Astrocyte of the spinal cord (primary cell): ENCODE data around the gene SLC38A3.
A peak's percentile ranks its signal among the peaks of the same experiment; 100 is the strongest.
"Not testable (repeated sequence)": the region's sequence is repeated elsewhere in the genome, so short reads cannot be mapped to it uniquely, and the experiment has no call there.

Experiments used
- DNase-seq: peaks from one replicate; pipeline ENCODE4 v3.0.0; 2011; ENCODE audit warnings: low read depth, low spot score
- H3K4me3 ChIP-seq: 2 replicates; pipeline ENCODE4 v1.5.1; 2011; ENCODE audit warnings: low read depth, mild to moderate bottlenecking, low read length, moderate library complexity
- CTCF ChIP-seq: IDR thresholded peaks from 2 replicates; pipeline ENCODE4 v1.5.1; 2012; ENCODE audit warnings: low read depth, mild to moderate bottlenecking, low read length, inconsistent platforms
- in situ Hi-C: cut with HindIII; loops from 2 replicates; pipeline ENCODE4 v1.10.0; 2017; ENCODE audit warnings: low sequenced_read_pairs

The SLC38A3 gene

DNA sequence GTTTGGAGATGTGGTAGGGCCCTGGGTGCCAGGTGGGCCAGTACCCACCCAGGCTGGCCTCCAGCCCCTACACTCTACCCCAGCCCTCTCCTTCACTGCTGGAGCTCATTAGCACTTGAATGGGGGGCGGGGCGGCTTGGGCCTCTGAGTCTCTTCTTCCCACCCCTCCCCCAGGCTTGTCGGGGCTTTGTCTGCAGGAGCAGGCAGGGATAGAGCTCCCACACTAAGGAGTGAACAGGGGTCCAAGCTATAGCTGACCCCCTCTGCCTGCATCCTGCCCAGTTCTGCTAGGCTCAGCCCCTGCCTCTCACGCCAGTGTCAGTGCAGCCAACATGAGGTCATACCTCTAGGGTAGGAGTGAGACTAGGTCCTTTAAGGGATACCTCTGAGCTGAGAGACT lies 36.1 kb downstream of the SLC38A3 start:
- no peak overlapping the region for H3K4me3 ChIP-seq
- no peak for TF ChIP-seq CTCF
- DNase-seq: no peak
- in situ Hi-C loops: no loop called here

DNA sequence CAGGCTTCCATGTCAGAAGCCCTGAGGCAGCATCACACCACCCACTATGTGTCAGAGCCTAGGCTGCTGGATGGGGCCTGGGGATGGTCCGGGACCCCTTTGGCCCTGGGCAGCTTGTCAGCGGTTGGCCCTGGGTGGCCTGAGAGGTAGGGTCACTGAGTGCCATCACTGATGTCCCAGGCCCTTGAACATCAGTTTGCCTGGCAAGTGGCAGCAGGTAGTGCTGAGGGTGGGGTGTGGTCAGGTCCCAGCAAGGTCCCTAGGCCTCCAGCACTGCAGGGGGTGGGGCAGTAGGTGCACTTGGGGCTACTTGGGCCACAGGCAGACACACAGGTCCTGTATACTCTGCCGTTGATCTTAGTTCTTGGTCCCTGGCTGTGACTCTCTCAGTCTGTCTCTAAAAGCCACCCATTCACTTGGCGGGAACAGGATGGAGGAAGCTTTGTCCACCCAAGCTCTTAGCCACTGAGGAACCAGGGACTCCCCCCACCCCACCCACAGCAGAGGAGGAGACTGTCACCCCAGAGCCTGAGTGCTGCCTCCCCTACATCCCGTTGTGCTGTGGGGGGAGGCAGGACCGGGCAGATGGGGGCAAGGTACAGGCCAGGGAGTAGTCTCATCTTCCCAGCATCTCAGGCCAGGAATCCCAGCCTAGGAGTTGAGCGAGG lies 36.8 kb downstream of the SLC38A3 start:
- no peak overlapping the region for H3K4me3 ChIP-seq
- no peak for TF ChIP-seq CTCF
- DNase-seq: no peak
- in situ Hi-C loops: no loop called here

GRCh38 chr3:50242381-50242770 lies 37.3 kb downstream of the SLC38A3 start:
- H3K4me3 ChIP-seq: no peak overlapping the region
- no peak for TF ChIP-seq CTCF
- no peak for DNase-seq
- in situ Hi-C loops: no loop called here

GRCh38 chr3:50242851-50243542 lies 37.9 kb downstream of the SLC38A3 start:
- peak; percentile 55 for DNase-seq
- H3K4me3 ChIP-seq: no peak overlapping the region
- TF ChIP-seq CTCF: no peak
- in situ Hi-C loops: no loop called here

GRCh38 chr3:50243543-50243895 lies 38.4 kb downstream of the SLC38A3 start:
- DNase-seq: no peak
- in situ Hi-C loops: no loop called here
- no peak for TF ChIP-seq CTCF
- H3K4me3 ChIP-seq: no peak overlapping the region

GRCh38 chr3:50244813-50245212 lies 39.7 kb downstream of the SLC38A3 start:
- in situ Hi-C loops, DNase-seq, H3K4me3 ChIP-seq: not testable (repeated sequence)

GRCh38 chr3:50245251-50245745 lies 40.2 kb downstream of the SLC38A3 start:
- no peak for TF ChIP-seq CTCF
- H3K4me3 ChIP-seq: peak overlapping the region; percentile 22
- no peak for DNase-seq
- in situ Hi-C loops: no loop called here
